ENCODE results near the gene ADIPOR2. TPM values are rescaled to one million over a fixed set of nuclear protein-coding genes. Genes with fewer than 3 reads are reported as not detected.

The ADIPOR2 gene
- total and polyA plus RNA-seq, 10 of the 15 experiments (the other 5 are each of a cell fraction or from before 2014, with no cell fraction given), result 8.6 to 65.0 (median 38.0) TPM

DNA sequence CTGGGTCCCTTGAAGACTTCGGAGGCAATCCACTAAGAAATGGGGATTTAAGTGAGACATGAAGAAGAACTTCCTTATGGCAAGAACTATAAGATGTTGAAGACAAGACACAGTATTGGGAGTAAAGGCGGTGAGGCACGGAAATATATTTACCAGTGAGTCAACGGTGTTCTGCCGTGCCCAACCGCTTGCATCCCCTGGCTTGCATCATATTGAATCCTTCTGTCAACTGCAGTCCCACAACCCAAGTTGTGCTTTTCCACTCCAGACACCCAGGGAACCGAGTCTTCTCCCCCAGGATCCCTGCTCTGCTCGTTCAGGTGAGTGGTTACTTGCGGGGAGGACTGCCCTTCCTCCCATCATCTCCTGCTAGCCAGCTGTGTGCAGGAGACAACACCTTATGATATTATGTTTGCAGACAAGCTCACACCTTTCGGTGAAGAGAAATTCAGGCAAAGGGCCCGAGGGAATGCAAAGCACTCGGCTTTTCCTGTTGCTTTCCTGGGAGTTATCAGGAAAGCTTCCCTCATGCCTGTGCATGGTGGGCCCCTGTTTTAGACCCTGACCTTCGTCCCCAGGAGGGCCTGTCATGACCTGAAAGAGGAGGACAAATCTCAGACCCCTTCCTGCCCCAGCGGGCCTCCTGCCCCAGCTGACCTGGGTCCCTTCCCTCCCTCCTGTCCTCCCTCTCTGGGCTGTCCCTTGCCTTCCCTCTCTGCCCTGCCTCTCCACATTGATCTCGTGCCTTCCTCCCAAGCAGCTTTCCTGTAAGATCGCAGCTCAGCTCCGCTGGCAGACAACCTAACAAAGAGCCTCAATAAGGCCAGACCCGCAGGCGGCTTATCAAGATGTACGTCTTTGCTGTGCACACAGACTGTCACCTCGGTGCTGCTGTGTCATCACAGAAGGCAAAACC lies 125.2 kb downstream of the ADIPOR2 start:
- peaks cover 4 to 6% of the 10 kb centered on the region in 2 experiments; a peak in 3 of 4 replicates for H3K27me3 ChIP-seq (replicated peaks in 1 of 2; ENCODE audit: control insufficient read depth in 2 of 2, insufficient read depth in 2 of 2, low read length in 1 of 2)
- FAIRE-seq (no peak), ATAC-seq (no peak), DNase-seq (ENCODE audit: low read depth, low spot score) (no peak)
- no peak overlapping the region for H3K27ac ChIP-seq (ENCODE audit: control insufficient read depth, insufficient read depth)
- no peak overlapping the region for H3K4me2 ChIP-seq (ENCODE audit: control insufficient read depth, insufficient read depth)
- SMC1A ChIA-PET (ENCODE audit: uncharacterized antibody, unreplicated experiment), result interaction anchor here (0.7 kb wide), 1 partner anchor 163 kb away, joined by 3 read pairs; no protein-coding TSS in a partner anchor
- POLR2A ChIA-PET, result no interaction called here
- no peaks in the 10 kb centered on the region for H3K9me3 ChIP-seq (replicated peaks; ENCODE audit: control insufficient read depth, insufficient read depth, low read length)
- H3K4me1 ChIP-seq (ENCODE audit: control insufficient read depth, insufficient read depth, low read length), result no peaks in the 10 kb centered on the region
- H4K20me1 ChIP-seq (ENCODE audit: control insufficient read depth, insufficient read depth), result no peaks in the 10 kb centered on the region
- BruUV-seq (replicated peaks), result no TSS peak
- no peak overlapping the region for H3K9ac ChIP-seq (ENCODE audit: control insufficient read depth, insufficient read depth, low read length)
- no peak overlapping the region for H2AFZ ChIP-seq (ENCODE audit: control insufficient read depth, low read depth, low read length)
- CTCF ChIA-PET, result interaction anchor here (1.0 kb wide), 1 partner anchor 124 kb away, joined by 5 read pairs; no protein-coding TSS in a partner anchor
- 27% methylated on average over 20 of the region's 21 CpGs for WGBS (ENCODE audit: insufficient coverage, insufficient replicate concordance, low lambda C conversion rate, missing lambda C conversion rate)
- no peaks in the 10 kb centered on the region for H3K79me2 ChIP-seq (ENCODE audit: control insufficient read depth, insufficient read depth, low read length)
- H3K4me3 ChIP-seq, result no peak overlapping the region
- no peaks in the 10 kb centered on the region for H3K36me3 ChIP-seq (ENCODE audit: control insufficient read depth in 2 of 2, insufficient read depth in 2 of 2, low read length in 1 of 2)
- intact Hi-C loops (cut with micrococcal nuclease; ENCODE audit: unreplicated experiment) (no loop called here), in situ Hi-C loops (cut with MboI) (no loop called here)
- RAD21 ChIA-PET (ENCODE audit: unreplicated experiment), result no interaction called here
- TF ChIP-seq, protein P1, sequence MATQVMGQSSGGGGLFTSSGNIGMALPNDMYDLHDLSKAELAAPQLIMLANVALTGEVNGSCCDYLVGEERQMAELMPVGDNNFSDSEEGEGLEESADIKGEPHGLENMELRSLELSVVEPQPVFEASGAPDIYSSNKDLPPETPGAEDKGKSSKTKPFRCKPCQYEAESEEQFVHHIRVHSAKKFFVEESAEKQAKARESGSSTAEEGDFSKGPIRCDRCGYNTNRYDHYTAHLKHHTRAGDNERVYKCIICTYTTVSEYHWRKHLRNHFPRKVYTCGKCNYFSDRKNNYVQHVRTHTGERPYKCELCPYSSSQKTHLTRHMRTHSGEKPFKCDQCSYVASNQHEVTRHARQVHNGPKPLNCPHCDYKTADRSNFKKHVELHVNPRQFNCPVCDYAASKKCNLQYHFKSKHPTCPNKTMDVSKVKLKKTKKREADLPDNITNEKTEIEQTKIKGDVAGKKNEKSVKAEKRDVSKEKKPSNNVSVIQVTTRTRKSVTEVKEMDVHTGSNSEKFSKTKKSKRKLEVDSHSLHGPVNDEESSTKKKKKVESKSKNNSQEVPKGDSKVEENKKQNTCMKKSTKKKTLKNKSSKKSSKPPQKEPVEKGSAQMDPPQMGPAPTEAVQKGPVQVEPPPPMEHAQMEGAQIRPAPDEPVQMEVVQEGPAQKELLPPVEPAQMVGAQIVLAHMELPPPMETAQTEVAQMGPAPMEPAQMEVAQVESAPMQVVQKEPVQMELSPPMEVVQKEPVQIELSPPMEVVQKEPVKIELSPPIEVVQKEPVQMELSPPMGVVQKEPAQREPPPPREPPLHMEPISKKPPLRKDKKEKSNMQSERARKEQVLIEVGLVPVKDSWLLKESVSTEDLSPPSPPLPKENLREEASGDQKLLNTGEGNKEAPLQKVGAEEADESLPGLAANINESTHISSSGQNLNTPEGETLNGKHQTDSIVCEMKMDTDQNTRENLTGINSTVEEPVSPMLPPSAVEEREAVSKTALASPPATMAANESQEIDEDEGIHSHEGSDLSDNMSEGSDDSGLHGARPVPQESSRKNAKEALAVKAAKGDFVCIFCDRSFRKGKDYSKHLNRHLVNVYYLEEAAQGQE (IDR thresholded peaks at IDR 0.05; ENCODE audit: low read depth, low read length), result no peak
- TF ChIP-seq JUNB (IDR thresholded peaks at IDR 0.05) (no peak), CHD2 (IDR thresholded peaks at IDR 0.05; ENCODE audit: borderline replicate concordance, low read depth, low read length) (no peak), RELA (IDR thresholded peaks at IDR 0.05; ENCODE audit: borderline replicate concordance, partially characterized antibody) (no peak), GATAD2B (conservative IDR thresholded peaks at IDR 0.05; ENCODE audit: low read depth) (no peak), CREM (IDR thresholded peaks at IDR 0.05; ENCODE audit: low read depth) (no peak), SREBF2 (IDR thresholded peaks at IDR 0.05; ENCODE audit: low read length) (no peak), EZH2 (IDR thresholded peaks at IDR 0.05; ENCODE audit: borderline replicate concordance, control insufficient read depth, low read depth, low read length) (no peak), ATF7 (IDR thresholded peaks at IDR 0.05; ENCODE audit: low read depth) (no peak), ZNF274 (IDR thresholded peaks at IDR 0.05; ENCODE audit: insufficient read depth, insufficient read length) (no peak), SPI1 (IDR thresholded peaks at IDR 0.05; ENCODE audit: borderline replicate concordance, insufficient read depth, low read depth, low read length) (no peak), RAD21 (IDR thresholded peaks at IDR 0.05; ENCODE audit: insufficient read depth, low read depth, low read length) (no peak), SUPT20H (IDR thresholded peaks at IDR 0.05; ENCODE audit: borderline replicate concordance, control insufficient read depth, low read depth, low read length) (no peak), SRF (IDR thresholded peaks at IDR 0.05; ENCODE audit: low read depth in 2 of 2, low read length in 2 of 2) (no peak)
- TF ChIP-seq, protein P2, sequence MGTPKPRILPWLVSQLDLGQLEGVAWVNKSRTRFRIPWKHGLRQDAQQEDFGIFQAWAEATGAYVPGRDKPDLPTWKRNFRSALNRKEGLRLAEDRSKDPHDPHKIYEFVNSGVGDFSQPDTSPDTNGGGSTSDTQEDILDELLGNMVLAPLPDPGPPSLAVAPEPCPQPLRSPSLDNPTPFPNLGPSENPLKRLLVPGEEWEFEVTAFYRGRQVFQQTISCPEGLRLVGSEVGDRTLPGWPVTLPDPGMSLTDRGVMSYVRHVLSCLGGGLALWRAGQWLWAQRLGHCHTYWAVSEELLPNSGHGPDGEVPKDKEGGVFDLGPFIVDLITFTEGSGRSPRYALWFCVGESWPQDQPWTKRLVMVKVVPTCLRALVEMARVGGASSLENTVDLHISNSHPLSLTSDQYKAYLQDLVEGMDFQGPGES (IDR thresholded peaks at IDR 0.05), result no peak
- TF ChIP-seq, protein P3, sequence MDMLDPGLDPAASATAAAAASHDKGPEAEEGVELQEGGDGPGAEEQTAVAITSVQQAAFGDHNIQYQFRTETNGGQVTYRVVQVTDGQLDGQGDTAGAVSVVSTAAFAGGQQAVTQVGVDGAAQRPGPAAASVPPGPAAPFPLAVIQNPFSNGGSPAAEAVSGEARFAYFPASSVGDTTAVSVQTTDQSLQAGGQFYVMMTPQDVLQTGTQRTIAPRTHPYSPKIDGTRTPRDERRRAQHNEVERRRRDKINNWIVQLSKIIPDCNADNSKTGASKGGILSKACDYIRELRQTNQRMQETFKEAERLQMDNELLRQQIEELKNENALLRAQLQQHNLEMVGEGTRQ (IDR thresholded peaks at IDR 0.05; ENCODE audit: borderline replicate concordance, low read depth, low read length), result no peak
- TF ChIP-seq, protein P4, sequence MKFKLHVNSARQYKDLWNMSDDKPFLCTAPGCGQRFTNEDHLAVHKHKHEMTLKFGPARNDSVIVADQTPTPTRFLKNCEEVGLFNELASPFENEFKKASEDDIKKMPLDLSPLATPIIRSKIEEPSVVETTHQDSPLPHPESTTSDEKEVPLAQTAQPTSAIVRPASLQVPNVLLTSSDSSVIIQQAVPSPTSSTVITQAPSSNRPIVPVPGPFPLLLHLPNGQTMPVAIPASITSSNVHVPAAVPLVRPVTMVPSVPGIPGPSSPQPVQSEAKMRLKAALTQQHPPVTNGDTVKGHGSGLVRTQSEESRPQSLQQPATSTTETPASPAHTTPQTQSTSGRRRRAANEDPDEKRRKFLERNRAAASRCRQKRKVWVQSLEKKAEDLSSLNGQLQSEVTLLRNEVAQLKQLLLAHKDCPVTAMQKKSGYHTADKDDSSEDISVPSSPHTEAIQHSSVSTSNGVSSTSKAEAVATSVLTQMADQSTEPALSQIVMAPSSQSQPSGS (IDR thresholded peaks at IDR 0.05; ENCODE audit: low read length), result no peak

All from GM12878 (cell line).